Amniotic epithelial cell (primary cell): ENCODE data around the gene KRTAP9-6.
"Not testable (repeated sequence)": the region's sequence is repeated elsewhere in the genome, so short reads cannot be mapped to it uniquely, and the experiment has no call there.

Experiments
- DNase-seq: peaks from one replicate; pipeline ENCODE4 v3.0.0-alpha.2; 2010; ENCODE audit warnings: low read depth

The KRTAP9-6 gene

GRCh38 chr17:41271323-41271722 is 6.1 kb downstream of the KRTAP9-6 start:
- not testable (repeated sequence) for DNase-seq

GRCh38 chr17:41271858-41272257 is 6.7 kb downstream of the KRTAP9-6 start:
- DNase-seq: no peak

GRCh38 chr17:41275648-41276190 is 10.5 kb downstream of the KRTAP9-6 start, which contains the start of gene KRTAP9-7:
Gene KRTAP9-7, plus strand, starts transcription at chr17:41275698. Its CDS starts 0 bp downstream, at chr17:41275698.
- DNase-seq: not testable (repeated sequence)

GRCh38 chr17:41278176-41278955 is 13.2 kb downstream of the KRTAP9-6 start:
- DNase-seq: no peak

GRCh38 chr17:41284043-41284442 is 18.9 kb downstream of the KRTAP9-6 start:
- peak; percentile 18 for DNase-seq

- DNase-seq: no peak
Observed at GRCh38 chr17:41284546-41284945, 19.4 kb downstream of the KRTAP9-6 start.

- no peak for DNase-seq
Observed at GRCh38 chr17:41287050-41287449, 21.9 kb downstream of the KRTAP9-6 start.

GRCh38 chr17:41294016-41294415 is 28.8 kb downstream of the KRTAP9-6 start:
- DNase-seq: no peak

- no peak for DNase-seq
Observed at GRCh38 chr17:41296846-41297245, 31.7 kb downstream of the KRTAP9-6 start.

GRCh38 chr17:41298458-41299135 is 33.4 kb downstream of the KRTAP9-6 start:
- DNase-seq: no peak

- DNase-seq: no peak
Observed at GRCh38 chr17:41301204-41301790, 36.1 kb downstream of the KRTAP9-6 start.

- no peak for DNase-seq
Observed at GRCh38 chr17:41301916-41302901, 37.0 kb downstream of the KRTAP9-6 start, which contains the start of gene KRTAP29-1. Gene KRTAP29-1, minus strand, starts transcription at chr17:41302851. Its CDS starts 0 bp downstream, at chr17:41302851.

GRCh38 chr17:41302981-41303380 is 37.8 kb downstream of the KRTAP9-6 start:
- DNase-seq: no peak

GRCh38 chr17:41304091-41304490 is 38.9 kb downstream of the KRTAP9-6 start:
- DNase-seq: no peak

- no peak for DNase-seq
Observed at GRCh38 chr17:41307647-41308046, 42.5 kb downstream of the KRTAP9-6 start.

GRCh38 chr17:41308251-41308917 is 43.2 kb downstream of the KRTAP9-6 start:
- DNase-seq: no peak

GRCh38 chr17:41308918-41309359 is 43.8 kb downstream of the KRTAP9-6 start, which contains the start of gene KRTAP16-1:
Gene KRTAP16-1, minus strand, starts transcription at chr17:41309309. Its CDS starts 56 bp downstream, at chr17:41309253.
- no peak for DNase-seq

GRCh38 chr17:41311111-41311510 is 45.9 kb downstream of the KRTAP9-6 start:
- no peak for DNase-seq

- no peak for DNase-seq
Observed at GRCh38 chr17:41315204-41315794, 50.1 kb downstream of the KRTAP9-6 start, which contains the start of gene KRTAP17-1. Gene KRTAP17-1, minus strand, starts transcription at chr17:41315710. Its CDS starts 60 bp downstream, at chr17:41315650.
